ENCODE data around the gene ZDHHC11B.

Gene ZDHHC11B

DNA sequence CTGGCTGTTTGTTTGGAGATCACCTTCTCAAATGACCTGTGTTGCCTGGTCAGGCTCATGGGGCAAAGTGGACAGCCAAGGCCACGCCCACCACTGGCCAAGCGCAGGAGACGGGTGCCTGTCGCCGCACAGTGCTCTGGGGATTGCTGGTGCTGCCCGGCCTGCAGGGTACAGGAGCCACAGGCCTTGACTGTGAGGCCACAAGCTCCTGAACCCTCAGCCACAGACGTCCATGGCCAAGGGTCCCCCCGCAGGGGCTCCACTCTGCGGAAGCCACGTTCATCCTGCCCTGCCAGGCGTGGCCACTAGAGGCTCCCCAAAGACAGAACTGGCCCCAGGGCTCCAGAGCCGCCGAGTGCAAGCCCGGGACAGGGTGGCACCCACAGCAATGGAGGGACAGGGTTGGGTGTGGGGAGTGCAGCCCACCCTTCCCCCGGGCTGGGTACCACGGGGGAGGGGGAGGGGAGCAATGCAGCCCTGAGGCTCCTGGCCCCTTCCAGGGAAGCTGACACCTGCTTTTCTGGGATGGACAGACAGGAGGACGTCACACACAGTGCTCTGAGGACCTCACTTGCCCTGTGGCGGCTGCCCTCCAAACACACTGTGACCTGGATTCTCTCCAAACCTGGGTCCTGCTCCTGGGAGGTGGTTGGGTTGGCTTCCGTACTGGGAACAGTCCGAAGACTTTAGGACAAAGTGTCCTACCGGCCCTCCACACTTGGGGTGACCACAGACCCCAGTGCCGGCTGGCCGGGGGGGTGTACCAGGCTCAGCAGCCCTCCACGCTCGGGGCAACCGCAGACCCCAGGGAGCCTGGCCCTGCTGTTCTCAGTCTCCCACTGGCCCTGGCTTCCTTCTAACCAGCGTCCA is 112.8 kb downstream of the ZDHHC11B start:
- Histone ChIP-seq H3K4me2 (ENCODE audit: low read length) (peak overlapping the region; percentile 47), H4K20me1 (ENCODE audit: insufficient read depth, low read length) (peaks cover 7% of the 10 kb centered on the region; the same call in 1 of the 2 replicates), H3K9ac (ENCODE audit: low read length) (no peak overlapping the region), H3K27me3 (ENCODE audit: low read depth, low read length) (peaks cover 14% of the 10 kb centered on the region), H3K4me3 (ENCODE audit: low read length) (no peak overlapping the region), H3K36me3 (replicated peaks; ENCODE audit: low read depth, low read length) (peaks cover 8% of the 10 kb centered on the region), H3K9me3 (ENCODE audit: insufficient read depth, low read length) (no peaks in the 10 kb centered on the region), H3K79me2 (ENCODE audit: low read length) (no peaks in the 10 kb centered on the region), H3K4me1 (ENCODE audit: low read length) (peaks cover 19% of the 10 kb centered on the region), H3K27ac (ENCODE audit: low read length) (no peak overlapping the region), H2AFZ (ENCODE audit: low read depth, low read length) (no peak overlapping the region)
- TF ChIP-seq, protein P1, sequence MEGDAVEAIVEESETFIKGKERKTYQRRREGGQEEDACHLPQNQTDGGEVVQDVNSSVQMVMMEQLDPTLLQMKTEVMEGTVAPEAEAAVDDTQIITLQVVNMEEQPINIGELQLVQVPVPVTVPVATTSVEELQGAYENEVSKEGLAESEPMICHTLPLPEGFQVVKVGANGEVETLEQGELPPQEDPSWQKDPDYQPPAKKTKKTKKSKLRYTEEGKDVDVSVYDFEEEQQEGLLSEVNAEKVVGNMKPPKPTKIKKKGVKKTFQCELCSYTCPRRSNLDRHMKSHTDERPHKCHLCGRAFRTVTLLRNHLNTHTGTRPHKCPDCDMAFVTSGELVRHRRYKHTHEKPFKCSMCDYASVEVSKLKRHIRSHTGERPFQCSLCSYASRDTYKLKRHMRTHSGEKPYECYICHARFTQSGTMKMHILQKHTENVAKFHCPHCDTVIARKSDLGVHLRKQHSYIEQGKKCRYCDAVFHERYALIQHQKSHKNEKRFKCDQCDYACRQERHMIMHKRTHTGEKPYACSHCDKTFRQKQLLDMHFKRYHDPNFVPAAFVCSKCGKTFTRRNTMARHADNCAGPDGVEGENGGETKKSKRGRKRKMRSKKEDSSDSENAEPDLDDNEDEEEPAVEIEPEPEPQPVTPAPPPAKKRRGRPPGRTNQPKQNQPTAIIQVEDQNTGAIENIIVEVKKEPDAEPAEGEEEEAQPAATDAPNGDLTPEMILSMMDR (IDR thresholded peaks at IDR 0.05; ENCODE audit: low read depth, low read length) = peak; percentile 67
- no peak for TF ChIP-seq EZH2phosphoT487 (IDR thresholded peaks at IDR 0.05; ENCODE audit: low read depth)

DNA sequence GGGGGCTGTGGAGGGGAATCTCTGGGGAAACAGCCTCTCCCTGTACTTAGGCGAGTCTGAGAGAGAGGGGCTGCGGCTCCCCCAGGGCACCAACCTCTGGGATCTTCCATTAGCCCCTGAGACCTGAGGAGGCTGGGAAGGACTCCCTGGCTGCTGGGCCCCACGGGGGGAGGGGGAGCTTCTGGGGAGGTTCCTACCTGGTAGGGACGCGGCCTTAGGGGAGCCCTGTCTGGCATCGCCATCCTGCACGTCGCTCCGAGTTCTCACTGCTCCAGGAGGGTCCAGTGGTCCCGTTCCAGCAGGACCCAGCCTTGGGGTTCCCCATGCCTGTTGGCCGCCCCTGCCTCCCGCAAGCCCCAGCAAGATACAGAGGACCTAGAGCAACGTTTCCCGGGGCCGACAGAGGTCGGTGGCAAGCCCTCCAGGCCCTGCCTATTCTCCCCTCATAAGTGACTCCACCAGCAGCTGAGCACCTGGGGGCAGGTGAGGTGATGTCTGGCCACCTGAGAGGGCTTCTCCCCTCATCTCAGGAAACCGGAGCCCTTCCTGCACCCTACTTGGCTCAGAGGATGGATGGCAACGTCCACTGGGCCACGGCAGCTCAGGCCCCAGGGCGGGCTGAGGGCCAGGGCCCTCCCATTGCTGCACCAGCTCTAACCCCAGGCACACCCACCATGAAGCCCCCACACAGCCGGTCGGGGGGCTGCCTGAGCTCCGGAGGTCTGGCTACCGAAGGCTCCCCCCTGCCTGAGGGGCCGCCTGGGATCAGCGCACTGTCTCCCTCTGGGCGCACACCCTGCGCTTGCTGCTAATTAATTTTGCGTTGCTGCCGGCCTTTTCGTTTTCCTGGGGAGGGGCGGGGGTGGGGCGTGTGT is 113.9 kb downstream of the ZDHHC11B start:
- peaks cover 8% of the 10 kb centered on the region for H3K36me3 ChIP-seq (replicated peaks; ENCODE audit: low read depth, low read length)
- H3K79me2 ChIP-seq (ENCODE audit: low read length) = no peaks in the 10 kb centered on the region
- H3K27ac ChIP-seq (ENCODE audit: low read length) = no peak overlapping the region
- peaks cover 19% of the 10 kb centered on the region for H3K4me1 ChIP-seq (ENCODE audit: low read length)
- H4K20me1 ChIP-seq (ENCODE audit: insufficient read depth, low read length) = peaks cover 7% of the 10 kb centered on the region; the same call in 1 of the 2 replicates
- no peak overlapping the region for H2AFZ ChIP-seq (ENCODE audit: low read depth, low read length)
- H3K27me3 ChIP-seq (ENCODE audit: low read depth, low read length) = peaks cover 14% of the 10 kb centered on the region
- no peak overlapping the region for H3K4me2 ChIP-seq (ENCODE audit: low read length)
- no peak overlapping the region for H3K9ac ChIP-seq (ENCODE audit: low read length)
- H3K9me3 ChIP-seq (ENCODE audit: insufficient read depth, low read length) = no peaks in the 10 kb centered on the region
- H3K4me3 ChIP-seq (ENCODE audit: low read length) = no peak overlapping the region
- no peak for TF ChIP-seq EZH2phosphoT487 (IDR thresholded peaks at IDR 0.05; ENCODE audit: low read depth)
- TF ChIP-seq, protein P1 (IDR thresholded peaks at IDR 0.05; ENCODE audit: low read depth, low read length) = no peak

DNA sequence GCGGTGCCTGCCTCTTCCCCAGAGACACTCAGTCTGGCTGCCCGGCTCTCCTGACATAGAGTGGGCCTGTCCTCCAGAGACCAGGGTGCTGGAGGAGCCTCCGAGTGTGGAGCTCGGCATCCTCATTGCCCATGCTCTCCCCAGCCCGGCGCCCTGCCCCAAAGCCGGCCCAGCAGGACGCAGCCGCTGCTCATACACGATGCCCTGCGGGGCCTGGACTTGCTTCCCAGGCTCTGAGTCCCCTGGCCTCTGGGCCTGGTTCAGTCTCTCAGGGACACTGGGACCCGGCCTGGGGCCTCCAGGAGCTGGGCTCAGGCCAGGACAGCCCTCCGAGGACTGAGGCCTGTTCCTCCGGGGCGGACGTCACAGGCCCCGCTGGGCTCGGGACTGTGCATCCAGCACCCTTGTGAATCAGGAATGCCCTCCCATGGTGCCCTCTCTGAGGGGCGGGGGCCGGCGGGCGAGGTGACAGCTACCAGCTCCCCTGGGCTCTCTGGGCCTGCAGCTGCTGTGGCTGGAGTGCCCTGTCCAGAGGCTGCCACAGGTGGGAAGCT is 114.6 kb downstream of the ZDHHC11B start:
- no peak overlapping the region for H3K27ac ChIP-seq (ENCODE audit: low read length)
- no peak overlapping the region for H3K9ac ChIP-seq (ENCODE audit: low read length)

More for the DNA sequence above, 114.6 kb downstream of the ZDHHC11B start:
- peaks cover 14% of the 10 kb centered on the region for H3K27me3 ChIP-seq (ENCODE audit: low read depth, low read length)
- H2AFZ ChIP-seq (ENCODE audit: low read depth, low read length) = no peak overlapping the region
- peaks cover 7% of the 10 kb centered on the region; the same call in 1 of the 2 replicates for H4K20me1 ChIP-seq (ENCODE audit: insufficient read depth, low read length)
- H3K36me3 ChIP-seq (replicated peaks; ENCODE audit: low read depth, low read length) = peaks cover 8% of the 10 kb centered on the region
- no peak overlapping the region for H3K4me3 ChIP-seq (ENCODE audit: low read length)
- no peaks in the 10 kb centered on the region for H3K79me2 ChIP-seq (ENCODE audit: low read length)
- peaks cover 19% of the 10 kb centered on the region for H3K4me1 ChIP-seq (ENCODE audit: low read length)
- no peaks in the 10 kb centered on the region for H3K9me3 ChIP-seq (ENCODE audit: insufficient read depth, low read length)
- peak overlapping the region; percentile 68 for H3K4me2 ChIP-seq (ENCODE audit: low read length)
- no peak for TF ChIP-seq EZH2phosphoT487 (IDR thresholded peaks at IDR 0.05; ENCODE audit: low read depth)
- TF ChIP-seq, protein P1 (IDR thresholded peaks at IDR 0.05; ENCODE audit: low read depth, low read length) = no peak

All from OCI-LY3 (cell line).